IPS-11a (cell line): Measurements from ENCODE around the gene RDM1.

Experiments used
- H3K4me3 ChIP-seq: one replicate; pipeline ENCODE4 v1.5.1; 2013; ENCODE audit warnings: low read depth, low read length, control low read depth

The RDM1 gene

GRCh38 chr17:35875072-35875799, 55.3 kb downstream of the RDM1 start:
- H3K4me3 ChIP-seq = no peak overlapping the region

GRCh38 chr17:35872196-35872980, 58.2 kb downstream of the RDM1 start:
- H3K4me3 ChIP-seq = no peak overlapping the region

- no peak overlapping the region for H3K4me3 ChIP-seq
These were observed 59.4 kb downstream of the RDM1 start for GRCh38 chr17:35870906-35871819.

GRCh38 chr17:35868737-35869136, 61.8 kb downstream of the RDM1 start, which contains the start of gene HEATR9:
Gene HEATR9 (minus strand): TSS chr17:35868891. CDS start chr17:35868742, 149 bp downstream.
- no peak within 1 kb of the TSS for H3K4me3 ChIP-seq
